Measurements from ENCODE around the gene RER1.

RER1 gene

GRCh38 chr1:2407166-2407990 is 15.7 kb downstream of the RER1 start:
- DNase-seq (ENCODE audit: low spot score): no peak

GRCh38 chr1:2407991-2408275 is 16.3 kb downstream of the RER1 start:
- DNase-seq (ENCODE audit: low spot score): no peak

GRCh38 chr1:2408456-2408855 is 16.8 kb downstream of the RER1 start:
- DNase-seq (ENCODE audit: low spot score): no peak

- DNase-seq (ENCODE audit: low spot score): no peak
These were observed 17.2 kb downstream of the RER1 start for GRCh38 chr1:2408859-2409276.

- DNase-seq (ENCODE audit: low spot score): no peak
These were observed 18.1 kb downstream of the RER1 start for GRCh38 chr1:2409745-2410144.

GRCh38 chr1:2411801-2412394 is 20.3 kb downstream of the RER1 start:
- DNase-seq (ENCODE audit: low spot score): peak; percentile 65

GRCh38 chr1:2412395-2412772 is 20.7 kb downstream of the RER1 start, which contains the start of gene PEX10:
Gene PEX10 (minus strand): TSS chr1:2412564. CDS start chr1:2412502, 62 bp downstream.
- DNase-seq (ENCODE audit: low spot score): peak; percentile 92

- DNase-seq (ENCODE audit: low spot score): peak; percentile 76
These were observed 21.3 kb downstream of the RER1 start for GRCh38 chr1:2412773-2413494.

GRCh38 chr1:2413495-2414296 is 22.1 kb downstream of the RER1 start:
- DNase-seq (ENCODE audit: low spot score): peak; percentile 64

GRCh38 chr1:2414297-2414958 is 22.8 kb downstream of the RER1 start:
- DNase-seq (ENCODE audit: low spot score): peak; percentile 95

- DNase-seq (ENCODE audit: low spot score): no peak
These were observed 23.7 kb downstream of the RER1 start for GRCh38 chr1:2415337-2415736.

- DNase-seq (ENCODE audit: low spot score): no peak
These were observed 24.2 kb downstream of the RER1 start for GRCh38 chr1:2415801-2416208.

- no peak for DNase-seq (ENCODE audit: low spot score)
These were observed 24.8 kb downstream of the RER1 start for GRCh38 chr1:2416403-2416802.

- no peak for DNase-seq (ENCODE audit: low spot score)
These were observed 25.6 kb downstream of the RER1 start for GRCh38 chr1:2417083-2417832.

GRCh38 chr1:2417833-2418225 is 26.2 kb downstream of the RER1 start:
- DNase-seq (ENCODE audit: low spot score): no peak

- no peak for DNase-seq (ENCODE audit: low spot score)
These were observed 27.2 kb downstream of the RER1 start for GRCh38 chr1:2418791-2419320.

- DNase-seq (ENCODE audit: low spot score): no peak
These were observed 27.8 kb downstream of the RER1 start for GRCh38 chr1:2419416-2419815.

GRCh38 chr1:2422523-2422922 is 30.9 kb downstream of the RER1 start:
- DNase-seq (ENCODE audit: low spot score): no peak

- no peak for DNase-seq (ENCODE audit: low spot score)
These were observed 34.3 kb downstream of the RER1 start for GRCh38 chr1:2425892-2426291.

- no peak for DNase-seq (ENCODE audit: low spot score)
These were observed 34.9 kb downstream of the RER1 start for GRCh38 chr1:2426540-2426939.

- no peak for DNase-seq (ENCODE audit: low spot score)
These were observed 35.4 kb downstream of the RER1 start for GRCh38 chr1:2427051-2427450.

All from HuH-7 (cell line).